HepG2 (cell line): ENCODE measurements around the gene AKT3. TPM values are rescaled to one million over a fixed set of nuclear protein-coding genes. Genes with fewer than 3 reads are reported as not detected.

Experiments used
- ATAC-seq: fragments of 200-7000 bp; cut with Tn5 transposase; 3 replicates; pipeline ENCODE4 v1.9.1; 2020; ENCODE audit warnings: mild to moderate bottlenecking, moderate library complexity
- BruUV-seq: library from RNA; stranded (reverse); fragments of 400-500 nt; replicated peaks from 2 replicates; lab custom pipeline; 2021; lab: Mats Ljungman, UMichigan
- CTCF ChIA-PET: fragments of 300-600 bp; formaldehyde crosslinking; extraction: SDS; loops from one replicate; lab custom pipeline; 2021; ENCODE audit warnings: low total read pairs, inconsistent platforms, low intra/inter-chr PET ratio; lab: Yijun Ruan, JAX
- POLR2A ChIA-PET: fragments of 350-600 bp; sonication (Branson Sonifier 250); formaldehyde crosslinking; loops from one replicate; lab custom pipeline; 2020; ENCODE audit warnings: antibody characterized with exemption, inconsistent platforms; lab: Yijun Ruan, JAX
- DNase-seq: peaks from one replicate; pipeline ENCODE4 v3.0.0-alpha.2; 2015; ENCODE audit warnings: low spot score
- FAIRE-seq: peaks from 3 replicates; lab custom pipeline; 2011; peaks lifted over from hg19 to GRCh38; lab: Jason Lieb, UNC
- H2AFZ ChIP-seq: one replicate; pipeline ENCODE4 v1.6.1; 2011; ENCODE audit warnings: low read length, inconsistent platforms
- H3K27ac ChIP-seq: fragments of 300-600 bp; 3 replicates; pipeline ENCODE4 v1.8.0; 2011; ENCODE audit warnings: mixed run types, mild to moderate bottlenecking, mixed read lengths, low read length, inconsistent platforms; ENCODE audit not compliant: insufficient read depth; ENCODE audit errors: extremely low read length
- H3K27me3 ChIP-seq, 2 experiments: fragments of 200-600 bp in 1 of 2; 2 replicates in 1 of 2; 3 replicates in 1 of 2; pipeline versions ENCODE4 v1.6.0 to v1.8.0; 2011; ENCODE audit warnings: low read length in 2 of 2, mild to moderate bottlenecking in 2 of 2, moderate library complexity in 2 of 2, inconsistent platforms in 1 of 2; ENCODE audit not compliant: insufficient read depth in 2 of 2, control insufficient read depth in 1 of 2
- H3K36me3 ChIP-seq, 2 experiments: fragments of 200-600 bp in 1 of 2; replicated peaks in 1 of 2; 2 replicates in 1 of 2; 3 replicates in 1 of 2; pipeline versions ENCODE4 v1.5.1 to v1.8.0; 2011; ENCODE audit warnings: low read length in 2 of 2, inconsistent platforms in 1 of 2; ENCODE audit not compliant: insufficient read depth in 2 of 2, control insufficient read depth in 1 of 2
- H3K4me1 ChIP-seq: 2 replicates; pipeline ENCODE4 v1.5.1; 2012; ENCODE audit warnings: low read length, inconsistent platforms; ENCODE audit not compliant: insufficient read depth
- H3K4me2 ChIP-seq: 2 replicates; pipeline ENCODE4 v1.6.0; 2011; ENCODE audit warnings: low read depth, low read length, inconsistent platforms
- H3K4me3 ChIP-seq, 3 experiments: fragments of 200-600 bp in 1 of 3; sonication (generic), shearing (Covaris generic) in 1 of 3; replicated peaks in 1 of 3; 2 replicates each; pipeline ENCODE4 v1.5.1; 2011 to 2016; ENCODE audit warnings: low read length in 3 of 3, inconsistent platforms in 2 of 3, low read depth in 2 of 3, mild to moderate bottlenecking in 2 of 3, control low read depth in 1 of 3, mixed read lengths in 1 of 3; ENCODE audit not compliant: insufficient read depth in 1 of 3
- H3K79me2 ChIP-seq: one replicate; pipeline ENCODE4 v1.6.1; 2011; ENCODE audit warnings: low read length, inconsistent platforms; ENCODE audit not compliant: insufficient read depth
- H3K9ac ChIP-seq: 2 replicates; pipeline ENCODE4 v1.6.0; 2011; ENCODE audit warnings: mild to moderate bottlenecking, low read depth, low read length, inconsistent platforms; ENCODE audit not compliant: insufficient read depth
- H3K9me3 ChIP-seq: 2 replicates; pipeline ENCODE4 v1.5.1; 2012; ENCODE audit warnings: mild to moderate bottlenecking, low read length
- H4K20me1 ChIP-seq: 2 replicates; pipeline ENCODE4 v1.6.0; 2011; ENCODE audit warnings: inconsistent platforms, mild to moderate bottlenecking, low read length, moderate library complexity; ENCODE audit not compliant: insufficient read depth
- ELF4 ChIP-seq: sonication (generic); formaldehyde crosslinking; IDR thresholded peaks from 2 replicates; pipeline ENCODE4 v1.5.0; 2020; ENCODE audit warnings: missing genetic modification reagents, mild to moderate bottlenecking, moderate library complexity, borderline replicate concordance
- MTERF4 ChIP-seq: sonication (generic); formaldehyde crosslinking; IDR thresholded peaks from 2 replicates; pipeline ENCODE4 v1.8.0; 2023; ENCODE audit warnings: mild to moderate bottlenecking, missing genetic modification reagents
- NFIB ChIP-seq: sonication (generic); formaldehyde crosslinking; IDR thresholded peaks from 2 replicates; pipeline ENCODE4 v1.9.0; 2021; ENCODE audit warnings: missing genetic modification reagents, mild to moderate bottlenecking, borderline replicate concordance
- ZKSCAN8 ChIP-seq: IDR thresholded peaks from 2 replicates; pipeline ENCODE4 v1.6.1; 2016; ENCODE audit warnings: borderline replicate concordance, missing genetic modification reagents, missing compliant biosample characterization
- ZNF24 ChIP-seq: fragments of 450-650 bp; IDR thresholded peaks from 2 replicates; pipeline ENCODE4 v1.6.1; 2017; ENCODE audit warnings: antibody characterized with exemption, mild to moderate bottlenecking
- WGBS: methylation state at CpG from one replicate; pipeline ENCODE4 v1.1.6; 2017; ENCODE audit warnings: low lambda C conversion rate; 5-methylcytosine and 5-hydroxymethylcytosine counted together
- in situ Hi-C: cut with HindIII; loops from 2 replicates; pipeline ENCODE4 v1.10.0; 2017; ENCODE audit warnings: low pct_unique_long_range_greater_than_20kb; ENCODE audit not compliant: extremely low pct_ligation_motif_present
- intact Hi-C: fragments of 100-400 bp; cut with micrococcal nuclease; formaldehyde crosslinking; loops from one replicate; pipeline ENCODE4 v1.10.0; 2022; ENCODE audit not compliant: unreplicated experiment
- polyA plus RNA-seq, 8 experiments: library from polyadenylated mRNA; depleted of rRNA in 3 of 8; stranded (reverse) in 7 of 8; unstranded in 1 of 8; fragments of >200 nt; fragmentation: Illumina TruSeq in 4 of 8; extraction: Trizol in 4 of 8; gene quantifications; 2 replicates each; pipeline versions ENCODE4 v1.2.1 to v1.2.3, GENCODE V29; 2011 to 2016; ENCODE audit warnings: low read depth in 4 of 8, missing spikeins in 1 of 8, mixed read lengths in 1 of 8; ENCODE audit not compliant: insufficient read depth in 1 of 8
- total RNA-seq, 5 experiments: library from RNA; depleted of rRNA; stranded (reverse); fragments of >200 nt; fragmentation: Illumina TruSeq; extraction: Trizol; gene quantifications; 2 replicates each; pipeline ENCODE4 v1.2.3, GENCODE V29; 2016; ENCODE audit warnings: low read depth in 1 of 5

The AKT3 gene
- total and polyA plus RNA-seq, 2 of the 13 experiments (the other 11 are each of a cell fraction or from before 2014, with no cell fraction given): 0.07 TPM

DNA sequence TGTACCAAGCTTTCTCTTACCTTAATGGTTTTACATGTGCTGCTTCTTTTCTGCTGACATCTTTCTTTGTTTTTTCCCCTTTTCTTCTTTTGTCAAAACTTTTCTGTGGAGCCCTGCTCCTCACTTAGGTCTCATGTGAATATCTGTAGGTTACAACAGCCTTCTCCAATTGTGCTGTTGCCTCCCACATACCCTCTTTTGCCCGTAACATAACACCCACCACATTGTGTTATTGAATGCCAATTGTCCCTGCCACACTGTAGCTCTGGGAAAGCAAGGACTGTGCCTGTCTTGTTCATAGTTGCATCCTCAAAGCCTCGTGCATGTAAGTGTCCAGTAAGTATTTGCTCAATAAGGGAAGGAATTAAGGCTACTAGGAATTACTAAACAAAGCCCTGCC lies 46.3 kb upstream of the AKT3 start:
- POLR2A ChIA-PET: no interaction called here
- WGBS: 6% methylated on average over 2 of the region's 2 CpGs
- DNase-seq (no peak), ATAC-seq (no peak)
- Histone ChIP-seq H3K4me2 (no peak overlapping the region), H3K27ac (no peak overlapping the region), H3K9me3 (no peaks in the 10 kb centered on the region), H3K4me3 (no peak overlapping the region), H3K79me2 (no peaks in the 10 kb centered on the region), H3K36me3 (no peaks in the 10 kb centered on the region), H3K4me1 (no peaks in the 10 kb centered on the region), H2AFZ (no peak overlapping the region)
- CTCF ChIA-PET: no interaction called here
- no peak for TF ChIP-seq MTERF4 (CRISPR knock-in tag)
- TF ChIP-seq NFIB (CRISPR knock-in tag): no peak
- no peak for TF ChIP-seq ZNF24
- TF ChIP-seq, all 625 proteins: peak for 0
- intact Hi-C loops (no loop called here), in situ Hi-C loops (no loop called here)
- no peak for FAIRE-seq
- no TSS peak for BruUV-seq
- H4K20me1 ChIP-seq: no peaks in the 10 kb centered on the region
- H3K27me3 ChIP-seq: peaks cover 6 to 49% of the 10 kb centered on the region in 2 experiments
- no peak overlapping the region for H3K9ac ChIP-seq

DNA sequence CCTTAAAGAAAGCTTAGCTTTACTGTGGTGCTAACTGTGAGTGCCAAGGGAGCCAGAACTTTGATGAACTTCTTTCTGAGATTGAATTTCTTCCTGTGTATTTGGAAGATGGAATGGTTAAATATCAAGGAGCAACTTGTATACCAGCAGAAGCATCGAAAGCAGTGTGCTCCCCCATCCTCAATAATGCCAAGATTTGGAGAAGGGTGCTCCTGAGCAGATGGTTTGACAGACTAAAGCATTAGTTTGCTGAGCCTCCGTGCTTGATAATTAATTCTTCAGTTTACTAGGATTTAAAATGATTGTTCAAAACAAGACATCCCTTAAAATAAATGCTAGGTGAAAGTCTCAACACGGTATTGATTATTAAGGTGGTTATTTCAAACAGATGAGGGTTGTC lies 42.4 kb upstream of the AKT3 start:
- in situ Hi-C loops: no loop called here

More for the DNA sequence above, 42.4 kb upstream of the AKT3 start:
- Histone ChIP-seq H3K79me2 (no peaks in the 10 kb centered on the region), H3K36me3 (no peaks in the 10 kb centered on the region), H3K27ac (no peak overlapping the region), H3K27me3 (peaks cover 5 to 38% of the 10 kb centered on the region in 2 experiments), H3K4me2 (no peak overlapping the region), H2AFZ (no peak overlapping the region), H3K9ac (no peak overlapping the region), H3K9me3 (no peaks in the 10 kb centered on the region), H3K4me3 (no peak overlapping the region), H4K20me1 (no peaks in the 10 kb centered on the region), H3K4me1 (no peaks in the 10 kb centered on the region)
- BruUV-seq: no TSS peak
- intact Hi-C loops: no loop called here
- TF ChIP-seq ZKSCAN8 (CRISPR knock-in tag) (no peak), ELF4 (CRISPR knock-in tag) (no peak)
- FAIRE-seq (no peak), DNase-seq (no peak), ATAC-seq (no peak)
- POLR2A ChIA-PET: no interaction called here
- CTCF ChIA-PET: no interaction called here
- WGBS: 11% methylated on average over 3 of the region's 3 CpGs
